IMR-90 (cell line): ENCODE data around the gene USP10. TPM values are rescaled to one million over a fixed set of nuclear protein-coding genes. Genes with fewer than 3 reads are reported as not detected.

ENCODE experiments used
- ATAC-seq: fragments of 200-7000 bp; cut with Tn5 transposase; 2 replicates; pipeline ENCODE4 v1.9.1; 2020; ENCODE audit warnings: low read depth, mild to moderate bottlenecking, moderate library complexity
- BruUV-seq: library from RNA; stranded (reverse); fragments of 400-500 nt; replicated peaks from 2 replicates; lab custom pipeline; 2021; lab: Mats Ljungman, UMichigan
- CTCF ChIA-PET: fragments of 300-600 bp; formaldehyde crosslinking; extraction: SDS; loops from one replicate; lab custom pipeline; 2021; ENCODE audit warnings: antibody characterized with exemption; lab: Yijun Ruan, JAX
- POLR2A ChIA-PET: fragments of 300-600 bp; sonication (Branson Sonifier 250); formaldehyde crosslinking; loops from one replicate; lab custom pipeline; 2022; ENCODE audit warnings: antibody characterized with exemption; ENCODE audit not compliant: unreplicated experiment; lab: Charles Lee
- DNase-seq: peaks from one replicate; pipeline ENCODE4 v3.0.0; 2013
- H2AFZ ChIP-seq: replicated peaks from 2 replicates; pipeline ENCODE3; 2013; ENCODE audit warnings: low read length, mild to moderate bottlenecking; ENCODE audit not compliant: poor library complexity
- H2AK5ac ChIP-seq: 2 replicates; pipeline ENCODE4 v1.6.1; 2013; ENCODE audit warnings: low read depth, low read length, inconsistent platforms
- H2AK9ac ChIP-seq: replicated peaks from 2 replicates; pipeline ENCODE3; 2013; ENCODE audit warnings: mild to moderate bottlenecking, low read depth, low read length, moderate library complexity; ENCODE audit not compliant: poor library complexity
- H2BK120ac ChIP-seq: 2 replicates; pipeline ENCODE4 v1.6.1; 2013; ENCODE audit warnings: low read depth, low read length, inconsistent platforms
- H2BK15ac ChIP-seq: 3 replicates; pipeline ENCODE4 v1.6.1; 2013; ENCODE audit warnings: low read depth, low read length, inconsistent platforms
- H2BK20ac ChIP-seq: 2 replicates; pipeline ENCODE4 v1.6.1; 2013; ENCODE audit warnings: low read depth, mild to moderate bottlenecking, inconsistent platforms, low read length, moderate library complexity
- H2BK5ac ChIP-seq: 2 replicates; pipeline ENCODE4 v1.6.1; 2013; ENCODE audit warnings: mild to moderate bottlenecking, low read depth, low read length, inconsistent platforms; ENCODE audit not compliant: poor library complexity, severe bottlenecking
- H3K14ac ChIP-seq: replicated peaks from 2 replicates; pipeline ENCODE4 v1.6.1; 2013; ENCODE audit warnings: low read depth, low read length, inconsistent platforms
- H3K18ac ChIP-seq: 2 replicates; pipeline ENCODE4 v1.6.1; 2013; ENCODE audit warnings: low read depth, low read length, control low read depth
- H3K23ac ChIP-seq: 2 replicates; pipeline ENCODE4 v1.6.1; 2013; ENCODE audit warnings: low read depth, low read length, inconsistent platforms
- H3K27ac ChIP-seq: 2 replicates; pipeline ENCODE4 v1.5.1; 2013; ENCODE audit warnings: mild to moderate bottlenecking, control low read depth, low read length; ENCODE audit not compliant: insufficient read depth
- H3K27me3 ChIP-seq: 2 replicates; pipeline ENCODE4 v1.6.1; 2013; ENCODE audit warnings: low read length; ENCODE audit not compliant: control insufficient read depth, insufficient read depth
- H3K36me3 ChIP-seq: 2 replicates; pipeline ENCODE4 v1.6.1; 2013; ENCODE audit warnings: low read length, mixed read lengths; ENCODE audit not compliant: control insufficient read depth, insufficient read depth
- H3K4ac ChIP-seq: 2 replicates; pipeline ENCODE4 v1.6.1; 2013; ENCODE audit warnings: low read depth, low read length, inconsistent platforms
- H3K4me1 ChIP-seq: 2 replicates; pipeline ENCODE4 v1.6.1; 2013; ENCODE audit warnings: low read length, mixed read lengths; ENCODE audit not compliant: control insufficient read depth, insufficient read depth
- H3K4me2 ChIP-seq: 2 replicates; pipeline ENCODE4 v1.6.1; 2013; ENCODE audit warnings: low read depth, mild to moderate bottlenecking, control low read depth, low read length, moderate library complexity
- H3K4me3 ChIP-seq: 2 replicates; pipeline ENCODE4 v1.5.1; 2013; ENCODE audit warnings: low read depth, mild to moderate bottlenecking, control low read depth, low read length, moderate library complexity; ENCODE audit not compliant: insufficient read depth
- H3K56ac ChIP-seq: 2 replicates; pipeline ENCODE4 v1.6.1; 2013; ENCODE audit warnings: low read length, inconsistent platforms; ENCODE audit not compliant: insufficient read depth; ENCODE audit errors: extremely low read depth
- H3K79me1 ChIP-seq, 2 experiments: 2 replicates each; pipeline ENCODE4 v1.6.1; 2013; ENCODE audit warnings: low read length in 2 of 2, inconsistent platforms in 1 of 2, low read depth in 1 of 2
- H3K9ac ChIP-seq: 2 replicates; pipeline ENCODE4 v1.6.1; 2013; ENCODE audit warnings: low read depth, low read length, control low read depth
- H3K9me1 ChIP-seq: 2 replicates; pipeline ENCODE4 v1.6.1; 2013; ENCODE audit warnings: low read length, inconsistent platforms; ENCODE audit not compliant: insufficient read depth
- H3K9me3 ChIP-seq: 2 replicates; pipeline ENCODE4 v1.6.1; 2013; ENCODE audit warnings: low read length; ENCODE audit not compliant: control insufficient read depth, insufficient read depth
- H4K20me1 ChIP-seq: 2 replicates; pipeline ENCODE4 v1.6.1; 2013; ENCODE audit warnings: low read length, inconsistent platforms; ENCODE audit not compliant: insufficient read depth
- H4K5ac ChIP-seq: 2 replicates; pipeline ENCODE4 v1.6.1; 2013; ENCODE audit warnings: mild to moderate bottlenecking, low read depth, low read length, control low read depth
- H4K8ac ChIP-seq, 2 experiments: 2 replicates each; pipeline ENCODE4 v1.6.1; 2013; ENCODE audit warnings: low read depth in 2 of 2, low read length in 2 of 2, control low read depth in 1 of 2, inconsistent platforms in 1 of 2
- H4K91ac ChIP-seq: 2 replicates; pipeline ENCODE4 v1.6.1; 2013; ENCODE audit warnings: low read depth, low read length, inconsistent platforms; ENCODE audit not compliant: insufficient read depth
- ELK1 ChIP-seq: fragments of 150-350 bp; IDR thresholded peaks from 2 replicates; pipeline ENCODE4 v1.6.1; 2016; ENCODE audit warnings: low read depth, mild to moderate bottlenecking, low read length, moderate library complexity, borderline replicate concordance
- MAFK ChIP-seq: IDR thresholded peaks from 2 replicates; pipeline ENCODE4 v1.6.1; 2012; ENCODE audit warnings: low read depth, low read length, improper control_type of control experiment
- NFE2L2 ChIP-seq: fragments of 150-350 bp; IDR thresholded peaks from 2 replicates; pipeline ENCODE4 v1.6.1; 2016; ENCODE audit warnings: low read depth, mild to moderate bottlenecking, low read length
- WGBS, 2 experiments: methylation state at CpG; one replicate each; pipeline versions ENCODE4 v1.1.5 to v1.1.7; 2013; ENCODE audit warnings: missing lambda C conversion rate in 2 of 2; ENCODE audit not compliant: insufficient read length in 1 of 2; ENCODE audit errors: extremely low coverage in 2 of 2; 5-methylcytosine and 5-hydroxymethylcytosine counted together
- dilution Hi-C: fragments of 300-500 bp; cut with HindIII; formaldehyde crosslinking; loops from one replicate; pipeline ENCODE4 v1.14.3; 2018; ENCODE audit warnings: low sequenced_read_pairs; ENCODE audit not compliant: unreplicated experiment
- in situ Hi-C: fragments of 300-500 bp; cut with MboI; formaldehyde crosslinking; loops from 3 replicates; pipeline ENCODE4 v1.14.3; 2019; ENCODE audit warnings: low sequenced_read_pairs, inconsistent platforms, mixed read lengths
- intact Hi-C: fragments of 100-400 bp; cut with micrococcal nuclease; formaldehyde crosslinking; loops from 2 replicates; pipeline ENCODE4 v1.10.0; 2022
- polyA plus RNA-seq, 3 experiments: library from polyadenylated mRNA; depleted of rRNA; stranded (reverse); fragments of >200 nt; gene quantifications; 2 replicates each; pipeline ENCODE4 v1.2.3, GENCODE V29; 2012; ENCODE audit warnings: low replicate concordance in 1 of 3
- total RNA-seq: library from RNA; depleted of rRNA; stranded (reverse); fragments of >200 nt; gene quantifications from 2 replicates; pipeline ENCODE4 v1.2.3, GENCODE V29; 2012

USP10 gene
- total and polyA plus RNA-seq, 2 of the 4 experiments (the other 2 are of a cell fraction): 54.3 to 79.0 TPM

GRCh38 chr16:84732674-84733352 lies 33.0 kb downstream of the USP10 start:
- peak; percentile 51 for TF ChIP-seq MAFK
- TF ChIP-seq NFE2L2: peak; percentile 86
- no peak for TF ChIP-seq ELK1
- WGBS, 2 experiments: 98% methylated on average over 4 of the region's 9 CpGs; no CpG with 5 or more reads in 1 of the 2 experiments
- H3K23ac ChIP-seq: 0 out of 2 replicates have a peak overlapping the region, but pooled peaks have one; percentile 9
- H4K8ac ChIP-seq: peak overlapping the region; percentile 4 to 44; a peak in 2 of 4 replicates
- H3K4ac ChIP-seq: peak overlapping the region; percentile 74
- intact Hi-C loops: no loop called here
- ChIA-PET POLR2A (no interaction called here), CTCF (interaction anchor here (1.1 kb wide), 1 partner anchor 61 kb away, joined by 3 read pairs; no protein-coding TSS in a partner anchor)
- peak overlapping the region; percentile 91 for H2AK5ac ChIP-seq
- dilution Hi-C loops: no loop called here
- peaks cover 8% of the 10 kb centered on the region for H3K9me1 ChIP-seq
- peak overlapping the region; percentile 65 for H2BK5ac ChIP-seq
- H3K9ac ChIP-seq: no peak overlapping the region
- no peaks in the 10 kb centered on the region for H3K9me3 ChIP-seq
- in situ Hi-C loops: no loop called here
- peak overlapping the region; percentile 33; the same call in 1 of the 2 replicates for H2BK120ac ChIP-seq
- DNase-seq (no peak), ATAC-seq (no peak)
- no peaks in the 10 kb centered on the region for H3K27me3 ChIP-seq
- H3K4me2 ChIP-seq: no peak overlapping the region
- peak overlapping the region; percentile 83; the same call in 1 of the 2 replicates for H3K18ac ChIP-seq
- H2BK15ac ChIP-seq: no peak overlapping the region
- no peak overlapping the region for H2AK9ac ChIP-seq
- peak overlapping the region; percentile 58 for H3K14ac ChIP-seq
- H4K20me1 ChIP-seq: peaks cover 6% of the 10 kb centered on the region
- H3K36me3 ChIP-seq: no peaks in the 10 kb centered on the region; the same call in 1 of the 2 replicates
- peak overlapping the region; percentile 59; the same call in 1 of the 2 replicates for H4K91ac ChIP-seq
- H2AFZ ChIP-seq: no peak overlapping the region
- peak overlapping the region; percentile 84; the same call in 1 of the 2 replicates for H3K27ac ChIP-seq
- H3K4me1 ChIP-seq: peaks cover 14% of the 10 kb centered on the region
- no peak overlapping the region for H3K4me3 ChIP-seq
- H3K79me1 ChIP-seq: peaks cover 21 to 59% of the 10 kb centered on the region in 2 experiments
- H4K5ac ChIP-seq: peak overlapping the region; percentile 35; the same call in 1 of the 2 replicates
- no peak overlapping the region for H3K56ac ChIP-seq
- BruUV-seq: no TSS peak
- H2BK20ac ChIP-seq: peak overlapping the region; percentile 51; the same call in 1 of the 2 replicates
